GM04503 (cell line): ENCODE data around the gene RTCA.
"Not testable (repeated sequence)": the region's sequence is repeated elsewhere in the genome, so short reads cannot be mapped to it uniquely, and the experiment has no call there.

Experiments used
- DNase-seq: peaks from one replicate; pipeline ENCODE4 v3.0.0-alpha.2; 2012; ENCODE audit warnings: low read depth

The RTCA gene

GRCh38 chr1:100265931-100266740, at the start of gene RTCA:
Gene RTCA (plus strand): TSS chr1:100266216. CDS start chr1:100266376, 160 bp downstream.
- peak; percentile 69 for DNase-seq

DNA sequence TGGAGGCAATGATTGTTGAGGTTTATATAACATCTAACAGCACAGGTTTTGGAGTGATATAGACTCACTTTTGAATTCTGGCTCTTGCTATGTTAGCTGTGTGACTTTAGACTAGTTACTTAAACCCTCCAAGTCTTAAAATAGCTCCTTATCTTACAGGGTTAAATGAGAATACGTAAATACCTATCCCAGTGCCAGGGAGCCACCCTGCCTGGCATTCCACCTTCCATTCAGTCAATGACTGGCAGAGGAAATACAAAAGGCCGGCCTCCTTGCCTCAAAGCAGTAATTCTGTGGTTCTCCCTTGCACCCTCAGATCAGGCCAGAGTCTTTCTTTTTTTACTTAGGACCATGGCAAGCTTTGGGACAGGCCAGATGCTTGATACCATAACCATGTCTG, 48.2 kb upstream of the RTCA start:
- DNase-seq = no peak

GRCh38 chr1:100219457-100219856, 46.6 kb upstream of the RTCA start:
- no peak for DNase-seq

GRCh38 chr1:100219883-100220282, 46.1 kb upstream of the RTCA start:
- no peak for DNase-seq

- no peak for DNase-seq
Observed at GRCh38 chr1:100222428-100222827, 43.6 kb upstream of the RTCA start.

DNA sequence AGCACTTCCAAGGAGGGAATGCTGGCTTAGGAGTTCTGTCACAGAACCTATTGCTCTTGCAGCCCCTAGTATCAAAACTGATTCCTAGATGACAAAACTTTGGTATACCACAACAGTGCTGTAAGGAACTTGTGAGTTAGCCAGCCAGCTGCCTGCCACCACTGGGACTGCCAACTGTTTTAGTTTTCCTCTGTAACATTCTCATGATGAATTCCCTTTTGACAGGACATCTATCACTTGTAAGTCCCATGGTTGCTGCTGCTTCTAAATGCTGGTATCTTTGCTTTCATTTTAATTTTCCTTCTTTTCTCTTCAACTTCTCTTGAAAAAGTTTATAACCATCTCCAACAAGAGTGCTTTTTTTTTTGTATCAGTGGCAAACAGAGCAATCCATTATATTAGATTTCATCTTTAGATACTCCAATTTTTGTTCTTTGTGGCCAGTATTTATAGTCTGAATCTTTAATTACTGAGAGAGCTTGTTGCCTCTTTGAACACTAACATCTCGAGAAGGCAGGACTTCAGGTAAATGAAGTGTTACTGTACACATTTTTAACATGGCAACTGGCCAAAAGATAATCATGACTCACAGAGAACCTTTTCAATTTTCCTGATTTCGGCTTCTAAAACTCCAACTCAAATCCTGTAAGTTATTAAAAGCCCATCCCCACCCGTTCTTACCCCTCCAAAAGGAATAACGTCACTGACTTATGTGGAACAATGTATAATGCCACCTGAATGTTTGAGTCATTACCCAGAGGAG, 36.2 kb upstream of the RTCA start:
- no peak for DNase-seq

DNA sequence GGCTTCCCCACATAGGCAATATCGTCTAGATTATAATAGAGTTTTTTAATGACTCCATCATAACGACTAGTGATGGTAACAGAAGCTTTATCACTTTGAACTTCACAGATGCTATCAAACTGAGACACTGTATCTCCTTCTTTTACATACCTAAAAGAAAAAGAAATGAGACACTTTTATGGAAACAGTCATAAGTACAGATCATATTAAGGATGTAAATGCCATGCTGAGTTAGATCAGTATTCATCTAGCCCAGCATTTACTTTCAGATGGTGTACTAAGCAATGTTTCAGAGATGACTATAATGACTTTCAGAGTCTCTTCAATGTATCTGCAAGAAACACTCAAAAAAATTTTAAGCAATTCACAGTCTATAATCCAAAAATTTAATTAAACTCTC, 35.3 kb upstream of the RTCA start:
- no peak for DNase-seq

- no peak for DNase-seq
Observed at GRCh38 chr1:100231721-100232120, 34.3 kb upstream of the RTCA start.

DNA sequence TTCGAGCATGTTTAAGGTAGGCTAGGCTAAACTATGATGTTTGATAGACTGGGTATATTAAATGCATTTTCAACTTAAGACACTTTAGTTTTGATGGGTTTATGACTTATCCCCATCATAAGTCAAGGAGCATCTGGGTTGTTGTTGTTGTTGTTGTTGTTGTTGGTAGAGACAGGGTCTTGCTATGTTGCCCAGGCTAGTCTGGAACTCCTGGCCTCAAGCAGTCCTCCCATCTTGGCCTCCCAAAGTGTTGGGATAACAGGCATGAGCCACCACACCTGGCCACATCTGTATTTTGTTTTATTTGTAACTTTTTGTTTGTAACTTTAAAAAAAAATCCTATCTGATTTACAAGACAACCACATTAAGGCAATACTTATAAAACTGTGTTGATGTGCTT, 33.9 kb upstream of the RTCA start:
- no peak for DNase-seq

GRCh38 chr1:100233566-100233965, 32.5 kb upstream of the RTCA start:
- not testable (repeated sequence) for DNase-seq

DNA sequence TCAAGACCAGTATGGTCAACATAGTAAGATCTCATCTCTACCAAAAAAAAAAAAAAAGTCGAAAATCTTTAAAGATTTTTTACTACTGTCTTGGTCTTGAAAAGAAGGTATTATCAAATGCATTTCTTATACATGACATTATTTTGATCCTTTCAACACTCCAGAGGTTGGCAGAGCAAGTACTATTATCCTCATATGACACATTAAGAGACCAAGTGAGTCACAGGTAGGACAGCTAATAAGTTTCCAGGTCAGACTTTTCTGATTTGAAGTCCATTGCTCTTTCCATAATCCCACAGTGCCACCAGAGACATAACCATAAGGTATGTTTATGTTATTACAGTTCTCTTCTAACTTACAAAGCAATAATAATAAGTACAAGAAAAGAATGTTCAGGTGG, 31.6 kb upstream of the RTCA start:
- DNase-seq = no peak

- DNase-seq = no peak
Observed at GRCh38 chr1:100237091-100237490, 28.9 kb upstream of the RTCA start.

- DNase-seq = no peak
Observed at GRCh38 chr1:100239961-100240360, 26.1 kb upstream of the RTCA start.

GRCh38 chr1:100240631-100241030, 25.4 kb upstream of the RTCA start:
- no peak for DNase-seq

- no peak for DNase-seq
Observed at GRCh38 chr1:100246738-100247137, 19.3 kb upstream of the RTCA start.

GRCh38 chr1:100249155-100249536, 16.9 kb upstream of the RTCA start:
- no peak for DNase-seq

GRCh38 chr1:100249537-100250257, 16.3 kb upstream of the RTCA start, which contains the start of gene DBT:
Gene DBT (minus strand): TSS chr1:100249834. CDS start chr1:100249820, 14 bp downstream.
- DNase-seq = peak; percentile 79

DNA sequence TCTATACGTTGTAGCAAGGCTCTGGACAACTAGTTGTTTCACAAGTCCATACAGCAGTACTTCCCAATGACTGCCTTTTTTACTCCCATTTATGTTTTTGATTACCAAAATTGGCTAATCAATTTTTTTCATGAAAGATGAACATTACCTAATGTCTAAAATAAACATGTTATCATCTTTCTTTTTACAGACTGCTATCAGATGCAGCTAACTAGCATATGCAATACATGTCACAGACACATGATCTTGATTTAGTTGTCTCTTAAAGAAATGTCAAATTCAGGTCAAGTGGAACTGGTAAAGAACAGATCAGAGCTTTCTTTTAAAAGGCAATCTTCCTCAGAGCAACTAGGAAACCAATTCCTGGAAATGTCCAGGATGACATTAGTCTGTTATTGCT, 15.8 kb upstream of the RTCA start:
- no peak for DNase-seq

- DNase-seq = no peak
Observed at GRCh38 chr1:100250807-100251206, 15.2 kb upstream of the RTCA start.

- no peak for DNase-seq
Observed at GRCh38 chr1:100252901-100253300, 13.1 kb upstream of the RTCA start.

DNA sequence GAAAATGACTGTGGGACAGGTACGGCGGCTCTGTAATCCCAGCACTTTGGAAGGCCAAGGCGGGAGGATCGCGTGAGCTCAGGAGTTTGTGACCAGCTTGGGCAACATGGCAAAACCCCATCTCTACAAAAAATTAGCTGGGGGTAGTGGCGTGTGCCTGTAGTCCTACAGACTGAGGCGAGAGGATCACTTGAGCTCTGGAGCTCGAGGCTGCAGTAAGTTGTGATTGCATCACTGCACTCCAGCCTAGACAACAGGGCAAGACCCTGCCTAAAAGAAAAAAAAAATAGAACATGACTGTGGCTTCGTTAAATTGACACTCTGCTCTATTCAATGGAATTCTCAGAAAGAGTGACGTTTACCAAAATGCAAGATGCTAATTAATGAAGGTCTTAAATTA, 12.5 kb upstream of the RTCA start:
- DNase-seq = no peak

DNA sequence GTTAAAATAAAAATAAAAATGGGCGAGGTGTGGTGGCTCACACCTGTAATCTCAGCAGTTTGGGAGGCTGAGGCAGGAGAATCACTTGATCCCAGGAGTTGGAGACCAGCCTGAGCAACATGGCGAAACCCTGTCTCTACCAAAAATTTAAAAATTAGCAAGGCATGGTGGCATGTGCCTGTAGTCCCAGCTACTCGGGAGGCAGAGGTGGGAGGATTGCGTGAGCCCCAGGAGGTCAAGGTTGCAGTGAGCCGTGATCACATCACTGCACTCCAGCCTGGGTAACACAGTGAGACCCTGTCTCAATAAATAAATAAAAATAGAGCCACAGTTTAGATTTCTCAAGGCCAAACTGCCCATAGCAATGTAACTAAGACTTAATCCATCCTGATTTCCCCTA, 9.7 kb upstream of the RTCA start:
- DNase-seq = not testable (repeated sequence)

GRCh38 chr1:100258427-100258826, 7.6 kb upstream of the RTCA start:
- not testable (repeated sequence) for DNase-seq
